Lung (tissue), 12 donors: ENCODE data around the gene PIGM. TPM values are rescaled to one million over a fixed set of nuclear protein-coding genes. Genes with fewer than 3 reads are reported as not detected.
A peak's percentile ranks its signal among the peaks of the same experiment; 100 is the strongest.

Experiments
- ATAC-seq: fragments of 200-7000 bp; cut with Tn5 transposase; one replicate; pipeline ENCODE4 v1.9.1; 2020; ENCODE audit warnings: moderate number of reproducible peaks; ENCODE audit not compliant: insufficient read depth, low FRiP score
- DNase-seq, 3 donors: peaks; one replicate each; pipeline ENCODE4 v3.0.0-alpha.2; 2013 to 2017
- H3K27ac ChIP-seq, 2 donors: one replicate each; pipeline ENCODE4 v1.5.1; 2013; ENCODE audit warnings: mild to moderate bottlenecking in 2 of 2, moderate library complexity in 2 of 2, control low read depth in 1 of 2, inconsistent platforms in 1 of 2, low read depth in 1 of 2, low read length in 1 of 2
- H3K27me3 ChIP-seq, 3 donors: one replicate each; pipeline ENCODE4 v1.5.1; 2013; ENCODE audit warnings: low read length in 2 of 3; ENCODE audit not compliant: control insufficient read depth in 3 of 3, insufficient read depth in 3 of 3
- H3K36me3 ChIP-seq, 4 donors: one replicate each; pipeline ENCODE4 v1.5.1; 2013; ENCODE audit warnings: low read length in 4 of 4, mild to moderate bottlenecking in 1 of 4, moderate library complexity in 1 of 4; ENCODE audit not compliant: control insufficient read depth in 4 of 4, insufficient read depth in 4 of 4
- H3K4me1 ChIP-seq, 5 donors: one replicate each; pipeline ENCODE4 v1.5.1; 2013; ENCODE audit warnings: low read length in 5 of 5, mild to moderate bottlenecking in 2 of 5, moderate library complexity in 1 of 5; ENCODE audit not compliant: control insufficient read depth in 5 of 5, insufficient read depth in 5 of 5
- H3K4me3 ChIP-seq: one replicate; pipeline ENCODE4 v1.5.1; 2013; ENCODE audit warnings: mild to moderate bottlenecking, control low read depth, moderate library complexity
- H3K9ac ChIP-seq, 2 donors: one replicate each; pipeline ENCODE4 v1.5.1; 2013; ENCODE audit warnings: low read length in 2 of 2, control low read depth in 1 of 2; ENCODE audit not compliant: insufficient read depth in 1 of 2
- H3K9me3 ChIP-seq, 4 donors: one replicate each; pipeline ENCODE4 v1.5.1; 2013; ENCODE audit warnings: low read length in 3 of 4, mild to moderate bottlenecking in 1 of 4, moderate library complexity in 1 of 4; ENCODE audit not compliant: control insufficient read depth in 4 of 4, insufficient read depth in 3 of 4
- WGBS, 2 donors: extraction: QIAGEN DNeasy Blood & Tissue Kit; methylation state at CpG; one replicate each; pipeline ENCODE4 v1.1.7; 2013; 5-methylcytosine and 5-hydroxymethylcytosine counted together
- polyA plus RNA-seq, 2 donors: library from polyadenylated mRNA; stranded (reverse); fragments of 200-250 nt; gene quantifications; one replicate each; pipeline ENCODE4 v1.2.1, GENCODE V29; 2013
- total RNA-seq, 2 donors: library from RNA; depleted of rRNA in 1 of 2; stranded (reverse); fragments of >200 nt in 1 of 2; gene quantifications; one replicate each; pipeline ENCODE4 v1.2.1, GENCODE V29; 2014 to 2021
- TF ChIP-seq, protein P1 (sequence below): IDR thresholded peaks from 2 replicates; pipeline ENCODE4 v1.5.1; 2012; ENCODE audit warnings: mild to moderate bottlenecking; ENCODE audit errors: control extremely low read depth, extremely low read depth
- donor health status: control.
- donor health status: control.
- donor health status: Bipolar disorder and iron deficiency.
- donor health status: healthy.
- donor health status: DM: yes; HTN: yes; CAD: no.

PIGM gene
- total and polyA plus RNA-seq, 4 donors: 3.7 to 9.1 (median 5.7) TPM

DNA sequence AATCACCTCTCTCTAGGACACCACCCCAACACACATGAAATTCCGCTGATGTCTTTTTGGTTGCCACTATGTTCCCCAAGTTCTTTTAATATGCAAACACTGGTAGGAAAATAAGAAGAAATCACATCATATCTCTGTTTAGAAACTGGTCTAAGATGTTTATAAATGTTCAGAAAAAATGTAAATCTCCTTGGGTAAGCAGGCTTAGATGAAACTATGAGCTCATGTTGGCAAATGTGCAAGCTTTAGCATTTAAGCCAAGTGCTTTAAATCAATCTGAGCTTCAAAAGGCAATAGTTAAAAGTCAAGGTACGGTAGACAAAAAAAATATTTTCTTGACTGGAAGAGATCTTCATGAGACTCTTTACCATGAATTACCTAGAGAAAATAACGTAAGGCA lies 52.5 kb downstream of the PIGM start:
- ATAC-seq (no peak), DNase-seq (peak in 2 of 3 donors; percentile 82 to 86)
- H3K4me1 ChIP-seq: peaks cover 0 to 12% (median 0%) of the 10 kb centered on the region in 5 donors
- peaks cover 0 to 5% (median 0%) of the 10 kb centered on the region in 3 donors for H3K27me3 ChIP-seq
- TF ChIP-seq, protein P1, sequence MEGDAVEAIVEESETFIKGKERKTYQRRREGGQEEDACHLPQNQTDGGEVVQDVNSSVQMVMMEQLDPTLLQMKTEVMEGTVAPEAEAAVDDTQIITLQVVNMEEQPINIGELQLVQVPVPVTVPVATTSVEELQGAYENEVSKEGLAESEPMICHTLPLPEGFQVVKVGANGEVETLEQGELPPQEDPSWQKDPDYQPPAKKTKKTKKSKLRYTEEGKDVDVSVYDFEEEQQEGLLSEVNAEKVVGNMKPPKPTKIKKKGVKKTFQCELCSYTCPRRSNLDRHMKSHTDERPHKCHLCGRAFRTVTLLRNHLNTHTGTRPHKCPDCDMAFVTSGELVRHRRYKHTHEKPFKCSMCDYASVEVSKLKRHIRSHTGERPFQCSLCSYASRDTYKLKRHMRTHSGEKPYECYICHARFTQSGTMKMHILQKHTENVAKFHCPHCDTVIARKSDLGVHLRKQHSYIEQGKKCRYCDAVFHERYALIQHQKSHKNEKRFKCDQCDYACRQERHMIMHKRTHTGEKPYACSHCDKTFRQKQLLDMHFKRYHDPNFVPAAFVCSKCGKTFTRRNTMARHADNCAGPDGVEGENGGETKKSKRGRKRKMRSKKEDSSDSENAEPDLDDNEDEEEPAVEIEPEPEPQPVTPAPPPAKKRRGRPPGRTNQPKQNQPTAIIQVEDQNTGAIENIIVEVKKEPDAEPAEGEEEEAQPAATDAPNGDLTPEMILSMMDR: no peak
- H3K9ac ChIP-seq: no peak overlapping the region
- WGBS, 2 donors: 69 to 76% methylated on average over 3 of the region's 3 CpGs
- H3K27ac ChIP-seq: no peak overlapping the region
- H3K4me3 ChIP-seq: no peak overlapping the region
- no peaks in the 10 kb centered on the region for H3K9me3 ChIP-seq
- H3K36me3 ChIP-seq: no peaks in the 10 kb centered on the region

- H3K9me3 ChIP-seq: no peaks in the 10 kb centered on the region
- no peak for DNase-seq
- no peak overlapping the region for H3K9ac ChIP-seq
- no peak for ATAC-seq
- no peak overlapping the region for H3K27ac ChIP-seq
- no peak overlapping the region for H3K4me3 ChIP-seq
- peaks cover 0 to 12% (median 0%) of the 10 kb centered on the region in 5 donors for H3K4me1 ChIP-seq
- TF ChIP-seq, protein P1: no peak
- peaks cover 0 to 5% (median 0%) of the 10 kb centered on the region in 3 donors for H3K27me3 ChIP-seq
- H3K36me3 ChIP-seq: no peaks in the 10 kb centered on the region
- WGBS, 2 donors: 92 to 98% methylated on average over 2 of the region's 2 CpGs
Measured at GRCh38 chr1:159978107-159978398, 53.7 kb downstream of the PIGM start.

GRCh38 chr1:159977364-159978106 lies 54.3 kb downstream of the PIGM start:
- TF ChIP-seq, protein P1: no peak
- Histone ChIP-seq H3K27ac (no peak overlapping the region), H3K4me1 (peaks cover 0 to 12% (median 0%) of the 10 kb centered on the region in 5 donors), H3K4me3 (no peak overlapping the region), H3K9me3 (no peaks in the 10 kb centered on the region), H3K27me3 (peaks cover 0 to 5% (median 0%) of the 10 kb centered on the region in 3 donors), H3K9ac (no peak overlapping the region), H3K36me3 (no peaks in the 10 kb centered on the region)
- WGBS, 2 donors: 90 to 92% methylated on average over 6 of the region's 6 CpGs
- ATAC-seq (no peak), DNase-seq (no peak)

Other genes starting within 250 kb of the PIGM start
- gene FCRL6, start 229.6 kb downstream of the PIGM start, total RNA-seq: under 1 TPM; 0.64 to 0.77 TPM
- gene FCRL6, start 229.6 kb downstream of the PIGM start, polyA plus RNA-seq: under 1 TPM; 0.55 to 0.82 TPM
- gene SLAMF8, start 205.1 kb downstream of the PIGM start, total RNA-seq: 10 to 100 TPM in 1 of 2 donors, 1 to 10 TPM in 1; 5.2 to 40.7 TPM
- gene SLAMF8, start 205.1 kb downstream of the PIGM start, polyA plus RNA-seq: 10 to 100 TPM; 16.1 to 67.0 TPM
- under 1 TPM; 0.23 to 0.46 TPM for gene VSIG8, start 169.3 kb downstream of the PIGM start, total RNA-seq
- under 1 TPM; 0.13 to 0.22 TPM for gene VSIG8, start 169.3 kb downstream of the PIGM start, polyA plus RNA-seq
- 10 to 100 TPM; 13.6 to 29.5 TPM for gene CFAP45, start 131.8 kb downstream of the PIGM start, total RNA-seq
- 10 to 100 TPM in 1 of 2 donors, 1 to 10 TPM in 1; 9.4 to 12.5 TPM for gene CFAP45, start 131.8 kb downstream of the PIGM start, polyA plus RNA-seq
- gene TAGLN2, start 106.5 kb downstream of the PIGM start, total RNA-seq: 100 to 1,000 TPM; 483 to 738 TPM
- 100 to 1,000 TPM; 760 to 788 TPM for gene TAGLN2, start 106.5 kb downstream of the PIGM start, polyA plus RNA-seq
- gene IGSF9, start 86.4 kb downstream of the PIGM start, total RNA-seq: 1 to 10 TPM; 1.8 to 4.9 TPM
- gene IGSF9, start 86.4 kb downstream of the PIGM start, polyA plus RNA-seq: 1 to 10 TPM; 1.4 to 2.2 TPM
- under 1 TPM; 0.43 to 0.74 TPM for gene SLAMF9, start 77.8 kb downstream of the PIGM start, total RNA-seq
- gene SLAMF9, start 77.8 kb downstream of the PIGM start, polyA plus RNA-seq: under 1 TPM; 0.37 to 0.38 TPM
- gene KCNJ10, start 38.2 kb upstream of the PIGM start, total RNA-seq: under 1 TPM; 0.09 to 0.37 TPM
- under 1 TPM; 0.02 to 0.10 TPM for gene KCNJ10, start 38.2 kb upstream of the PIGM start, polyA plus RNA-seq
- not detected for gene KCNJ9, start 49.5 kb upstream of the PIGM start, total RNA-seq
- not detected for gene KCNJ9, start 49.5 kb upstream of the PIGM start, polyA plus RNA-seq
- 10 to 100 TPM; 23.5 to 39.5 TPM for gene IGSF8, start 66.6 kb upstream of the PIGM start, total RNA-seq
- 10 to 100 TPM; 25.8 to 27.7 TPM for gene IGSF8, start 66.6 kb upstream of the PIGM start, polyA plus RNA-seq
- gene ATP1A2, start 83.8 kb upstream of the PIGM start, total RNA-seq: 1 to 10 TPM; 4.8 to 7.9 TPM
- gene ATP1A2, start 83.8 kb upstream of the PIGM start, polyA plus RNA-seq: 1 to 10 TPM; 1.1 to 1.5 TPM
- under 1 TPM in 1 of 2 donors, not detected in 1; 0.06 TPM for gene ATP1A4, start 119.6 kb upstream of the PIGM start, total RNA-seq
- gene ATP1A4, start 119.6 kb upstream of the PIGM start, polyA plus RNA-seq: under 1 TPM; 0.08 to 0.09 TPM
- under 1 TPM; 0.25 to 0.37 TPM for gene CASQ1, start 158.6 kb upstream of the PIGM start, total RNA-seq
- under 1 TPM; 0.08 to 0.26 TPM for gene CASQ1, start 158.6 kb upstream of the PIGM start, polyA plus RNA-seq
- 100 to 1,000 TPM in 1 of 2 donors, 10 to 100 TPM in 1; 76.0 to 133 TPM for gene PEA15, start 173.4 kb upstream of the PIGM start, total RNA-seq
- 100 to 1,000 TPM; 139 to 261 TPM for gene PEA15, start 173.4 kb upstream of the PIGM start, polyA plus RNA-seq
- 100 to 1,000 TPM; 104 to 207 TPM for gene DCAF8, start 230.6 kb upstream of the PIGM start, total RNA-seq
- gene DCAF8, start 230.6 kb upstream of the PIGM start, polyA plus RNA-seq: 10 to 100 TPM; 64.0 to 72.4 TPM